Measurements from ENCODE around the gene FBLN5.

DNA sequence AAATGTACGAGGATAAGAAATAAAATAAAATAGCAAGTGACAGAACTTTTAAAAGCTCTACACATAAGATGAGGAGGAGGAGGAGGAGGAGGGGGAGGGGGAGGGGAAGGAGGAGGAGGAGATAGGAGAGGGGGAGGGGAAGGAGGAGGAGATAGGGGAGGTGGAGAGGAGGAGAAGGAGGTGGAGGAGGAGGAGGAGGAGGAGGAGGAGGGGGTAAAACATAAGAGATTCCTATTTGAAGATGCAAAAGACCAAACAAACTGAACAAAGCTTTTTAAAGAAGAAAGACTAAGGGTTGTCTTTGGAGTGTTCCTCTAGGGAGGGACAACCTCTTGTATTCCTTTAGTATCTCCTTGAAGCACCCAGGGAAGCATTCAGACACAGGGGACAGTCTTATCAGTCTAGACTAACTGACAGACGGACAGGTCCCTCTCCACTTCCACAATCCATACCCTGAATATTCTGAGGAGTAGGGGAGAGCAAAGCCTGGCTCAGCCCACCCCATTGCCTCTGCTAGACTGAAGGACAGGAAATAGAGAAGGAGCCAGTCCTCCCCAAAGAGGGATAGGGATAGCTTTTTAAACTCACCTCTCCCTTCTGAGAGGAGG, 93.1 kb downstream of the FBLN5 start:
- no peak for TF ChIP-seq EZH2 (IDR thresholded peaks at IDR 0.05)
- no peak for TF ChIP-seq POLR2AphosphoS5 (IDR thresholded peaks at IDR 0.05; ENCODE audit: borderline replicate concordance, low read depth, low read length)
- no peak for TF ChIP-seq FOXP2 (optimal IDR thresholded peaks at IDR 0.05; ENCODE audit: control extremely low read depth, extremely low read length, insufficient read depth)
